Fibroblast of skin of abdomen (primary cell): ENCODE measurements around the gene RSPH10B2.
"Not testable (repeated sequence)": the region's sequence is repeated elsewhere in the genome, so short reads cannot be mapped to it uniquely, and the experiment has no call there.

ENCODE experiments used
- DNase-seq: peaks from one replicate; pipeline ENCODE4 v3.0.0-alpha.2; 2013

The RSPH10B2 gene

DNA sequence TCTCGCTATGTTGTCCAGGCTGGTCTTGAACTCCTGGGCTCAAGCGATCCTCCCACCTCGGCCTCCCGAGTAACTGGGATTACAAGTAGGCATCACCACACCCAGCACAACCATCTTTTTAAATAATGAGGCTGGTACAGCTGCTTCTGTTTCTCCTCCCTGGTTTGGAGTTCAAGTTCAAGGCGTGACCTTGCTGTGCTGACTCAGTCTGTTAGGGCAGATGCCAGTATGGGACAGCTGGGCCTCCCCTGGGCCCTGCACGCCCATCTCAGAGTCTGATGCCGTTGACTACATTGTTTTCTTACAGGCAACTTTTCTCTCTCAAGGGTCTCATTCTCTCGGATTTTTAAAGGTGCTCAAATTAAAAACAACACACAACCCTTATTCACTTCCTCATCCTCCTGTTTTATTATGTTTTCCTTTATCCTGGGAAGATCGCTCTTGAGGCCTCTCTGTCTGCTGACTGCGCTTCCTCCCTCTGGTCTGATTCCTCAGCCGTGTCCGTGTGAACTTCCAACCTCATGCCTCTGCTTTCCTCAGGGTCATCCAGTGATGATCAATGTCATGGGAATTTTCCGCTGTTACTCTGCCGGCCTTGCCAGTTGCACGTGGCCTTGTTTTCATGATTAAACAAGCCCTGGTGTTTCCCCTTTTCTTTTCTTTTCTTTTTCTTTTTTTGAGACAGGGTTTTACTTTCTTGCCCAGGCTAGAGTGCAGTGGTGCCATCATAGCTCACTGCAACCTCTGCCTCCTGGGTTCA lies 38.4 kb downstream of the RSPH10B2 start:
- DNase-seq: not testable (repeated sequence)

DNA sequence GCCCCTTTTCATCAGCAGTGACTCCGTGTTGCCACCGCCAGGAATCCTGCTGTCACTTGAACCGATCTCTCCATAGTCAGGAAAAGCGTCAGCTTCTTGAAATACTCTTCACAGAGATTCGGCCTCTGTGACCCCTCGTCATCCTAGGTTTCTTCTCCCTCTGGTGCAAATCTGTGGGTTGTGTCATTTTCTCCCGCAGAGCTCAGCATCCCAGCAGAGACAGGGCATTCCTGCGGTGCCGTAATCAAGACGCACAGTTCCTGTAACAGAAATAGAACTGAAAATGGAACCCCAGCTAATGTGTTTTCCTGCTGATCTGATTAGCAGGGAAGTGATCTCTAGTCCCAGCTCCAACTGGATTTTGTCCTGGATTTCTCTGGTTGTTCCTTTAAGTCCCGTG lies 40.4 kb downstream of the RSPH10B2 start:
- DNase-seq: not testable (repeated sequence)

DNA sequence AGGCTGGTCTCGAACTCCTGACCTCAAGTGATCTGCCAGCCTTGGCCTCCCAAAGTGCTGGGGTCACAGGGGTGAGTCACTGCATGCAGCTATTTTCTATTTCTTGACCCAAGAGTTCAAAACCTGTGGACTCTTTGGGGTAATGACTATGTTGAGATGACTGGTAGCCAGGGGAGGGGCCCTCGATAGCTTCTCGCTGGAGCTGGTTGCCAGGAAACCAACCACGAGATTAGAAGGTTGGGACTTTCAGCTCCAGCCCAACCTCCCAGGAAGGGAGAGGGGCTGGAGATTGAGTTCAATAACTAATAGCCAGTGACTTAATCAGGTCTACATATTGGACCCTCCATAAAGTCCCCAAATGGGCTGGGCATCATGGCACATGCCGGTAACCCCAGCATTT lies 43.3 kb downstream of the RSPH10B2 start:
- DNase-seq: not testable (repeated sequence)

DNA sequence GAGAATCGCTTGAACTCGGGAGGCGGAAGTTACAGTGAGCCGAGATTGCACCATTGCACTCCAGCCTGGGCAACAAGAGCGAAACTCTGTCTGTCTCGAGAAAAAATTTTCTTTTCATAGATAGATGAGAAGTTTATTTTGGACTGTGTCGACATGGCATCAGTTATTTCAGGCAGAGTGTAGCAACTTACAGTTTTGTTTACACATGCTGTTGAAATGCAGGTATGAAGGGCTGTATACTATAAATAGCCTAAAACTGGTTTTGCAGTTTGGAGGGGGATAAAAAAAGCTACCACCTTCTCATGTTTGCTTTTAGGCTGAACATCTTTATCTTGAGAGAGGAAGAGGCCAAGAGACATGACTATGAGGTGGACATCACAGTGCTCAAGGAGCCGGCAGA lies 44.1 kb downstream of the RSPH10B2 start:
- not testable (repeated sequence) for DNase-seq

DNA sequence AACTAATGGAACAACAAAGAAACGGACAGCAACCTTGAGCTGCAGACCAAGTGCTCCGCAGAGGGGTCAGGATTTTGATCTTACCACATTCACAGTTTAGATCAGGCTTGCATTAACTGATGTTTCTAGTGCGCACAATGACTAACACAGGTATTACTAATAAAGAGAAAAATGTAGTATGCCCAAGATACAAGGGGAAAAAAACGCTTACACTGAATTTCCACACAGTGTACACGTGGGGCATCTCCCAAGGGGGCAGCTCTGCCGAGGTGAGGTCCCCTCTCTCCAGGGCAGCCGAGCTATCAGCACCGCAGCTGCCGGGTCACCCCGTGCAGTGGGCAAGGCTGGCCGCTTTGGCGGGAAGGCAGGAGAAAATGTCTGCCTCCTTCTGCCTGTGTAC lies 46.0 kb downstream of the RSPH10B2 start:
- not testable (repeated sequence) for DNase-seq

DNA sequence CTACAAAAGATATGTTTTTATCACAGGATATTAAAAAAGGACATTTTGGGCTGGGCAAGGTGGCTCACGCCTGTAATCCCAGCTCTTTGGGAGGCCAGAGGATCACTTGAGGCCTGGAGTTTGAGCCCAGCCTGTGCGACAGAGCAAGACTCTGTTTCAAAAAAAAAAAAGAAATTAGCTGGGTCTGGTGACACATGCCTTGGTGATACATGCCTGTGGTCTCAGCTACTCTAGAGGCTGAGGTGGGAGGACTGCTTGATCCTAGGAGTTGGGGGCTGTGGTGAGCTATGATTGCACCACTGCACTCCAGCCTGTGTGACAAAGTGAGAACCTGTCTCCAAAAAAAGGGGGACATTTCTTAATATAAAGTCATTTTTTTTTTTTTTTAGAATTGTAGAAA lies 46.4 kb downstream of the RSPH10B2 start:
- DNase-seq: not testable (repeated sequence)

DNA sequence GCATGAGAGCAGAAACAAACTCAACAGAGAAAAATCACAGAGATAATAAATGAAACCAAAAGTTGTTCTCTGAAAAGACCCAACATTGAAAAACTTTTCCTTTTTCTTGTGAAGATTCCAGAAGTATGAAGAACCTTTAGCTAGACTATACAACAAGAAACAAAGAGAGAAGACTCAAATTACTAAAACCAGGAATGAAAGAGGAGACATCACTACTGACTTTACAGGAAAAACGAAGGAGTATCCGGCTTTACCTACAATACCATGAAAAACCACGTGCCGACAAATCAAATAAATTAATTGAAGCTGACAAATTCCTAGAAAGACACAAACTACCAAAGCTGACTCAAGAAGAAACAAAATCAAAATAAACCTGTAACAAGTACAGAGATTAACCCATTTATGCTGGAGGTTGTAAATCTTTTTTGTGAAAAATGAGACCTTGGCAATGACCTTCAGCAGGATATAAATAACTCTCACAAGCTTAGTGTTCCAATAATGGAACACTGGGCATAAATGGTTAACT lies 53.6 kb downstream of the RSPH10B2 start:
- DNase-seq: not testable (repeated sequence)

DNA sequence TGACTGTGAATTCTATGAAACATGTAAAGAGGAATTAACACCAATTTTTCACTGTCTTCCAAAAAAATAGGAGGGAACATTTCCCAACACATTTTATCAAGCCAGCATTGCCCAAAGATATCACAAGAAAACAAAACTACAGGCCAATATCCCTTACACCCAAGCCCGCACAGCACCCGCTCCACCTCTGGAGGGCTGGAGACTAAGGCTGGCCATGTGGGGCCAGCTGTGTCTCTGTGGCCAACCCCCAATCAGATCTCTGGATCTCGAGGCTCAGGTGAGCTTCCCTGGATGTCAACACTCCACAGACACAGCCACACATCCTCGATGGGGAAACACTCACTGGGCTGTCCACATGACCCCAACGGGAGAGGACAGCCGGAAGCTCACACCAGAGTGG lies 54.1 kb downstream of the RSPH10B2 start:
- DNase-seq: not testable (repeated sequence)

DNA sequence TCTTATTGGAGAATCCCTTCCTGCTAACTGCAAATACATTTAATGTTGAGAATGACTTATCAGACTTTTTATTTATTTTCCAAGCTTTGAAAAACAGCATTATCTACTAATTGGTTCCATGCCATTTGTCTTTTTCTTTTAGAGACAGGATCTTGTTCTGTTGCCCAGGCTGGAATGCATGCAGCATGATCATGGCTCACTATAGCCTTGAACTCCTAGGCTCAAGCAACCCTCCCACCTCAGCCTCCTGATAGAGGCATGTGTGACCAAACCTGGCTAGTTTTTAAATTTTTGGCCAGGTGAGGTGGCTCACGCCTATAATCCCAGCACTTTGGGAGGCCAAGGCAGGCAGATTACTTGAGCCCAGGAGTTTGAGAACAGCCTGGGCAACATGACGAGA lies 59.1 kb downstream of the RSPH10B2 start:
- not testable (repeated sequence) for DNase-seq

DNA sequence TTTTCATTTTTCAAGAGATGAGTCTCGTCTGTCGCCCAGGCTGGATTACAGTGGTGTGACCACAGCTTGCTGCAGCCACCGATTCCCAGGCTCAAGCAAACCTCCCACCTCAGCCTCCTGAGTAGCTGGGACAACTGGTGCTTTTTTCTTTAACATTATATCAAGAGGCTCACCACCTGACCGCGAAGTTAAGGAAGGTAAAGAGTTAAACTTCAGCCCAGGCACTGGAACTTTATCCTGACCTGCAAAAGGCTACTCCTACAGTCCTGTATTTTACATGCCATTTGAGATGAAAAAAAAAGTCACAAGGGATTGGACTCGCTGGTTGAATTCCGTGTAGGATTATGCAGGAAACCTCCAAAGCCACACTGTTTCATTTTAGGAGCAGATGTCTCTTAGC lies 61.6 kb downstream of the RSPH10B2 start:
- DNase-seq: not testable (repeated sequence)

DNA sequence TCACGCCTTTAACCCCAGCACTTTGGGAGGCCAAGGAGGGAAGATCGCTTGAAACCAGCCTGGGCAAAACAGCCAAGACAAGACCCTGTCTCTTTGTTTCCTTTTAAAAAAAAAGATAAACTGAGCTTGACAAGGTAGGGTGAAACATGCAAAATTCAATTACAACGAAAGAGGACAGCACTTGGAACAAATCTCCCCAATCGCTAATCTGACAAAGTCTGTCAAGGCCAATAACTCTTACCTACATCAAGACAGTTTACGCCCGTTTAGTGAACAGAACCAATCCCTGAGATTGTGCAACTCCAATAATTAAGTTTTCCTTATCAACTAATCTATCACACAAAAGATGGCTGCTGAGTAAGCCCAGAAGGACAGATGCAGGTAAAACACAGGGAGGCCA lies 67.7 kb downstream of the RSPH10B2 start:
- not testable (repeated sequence) for DNase-seq

DNA sequence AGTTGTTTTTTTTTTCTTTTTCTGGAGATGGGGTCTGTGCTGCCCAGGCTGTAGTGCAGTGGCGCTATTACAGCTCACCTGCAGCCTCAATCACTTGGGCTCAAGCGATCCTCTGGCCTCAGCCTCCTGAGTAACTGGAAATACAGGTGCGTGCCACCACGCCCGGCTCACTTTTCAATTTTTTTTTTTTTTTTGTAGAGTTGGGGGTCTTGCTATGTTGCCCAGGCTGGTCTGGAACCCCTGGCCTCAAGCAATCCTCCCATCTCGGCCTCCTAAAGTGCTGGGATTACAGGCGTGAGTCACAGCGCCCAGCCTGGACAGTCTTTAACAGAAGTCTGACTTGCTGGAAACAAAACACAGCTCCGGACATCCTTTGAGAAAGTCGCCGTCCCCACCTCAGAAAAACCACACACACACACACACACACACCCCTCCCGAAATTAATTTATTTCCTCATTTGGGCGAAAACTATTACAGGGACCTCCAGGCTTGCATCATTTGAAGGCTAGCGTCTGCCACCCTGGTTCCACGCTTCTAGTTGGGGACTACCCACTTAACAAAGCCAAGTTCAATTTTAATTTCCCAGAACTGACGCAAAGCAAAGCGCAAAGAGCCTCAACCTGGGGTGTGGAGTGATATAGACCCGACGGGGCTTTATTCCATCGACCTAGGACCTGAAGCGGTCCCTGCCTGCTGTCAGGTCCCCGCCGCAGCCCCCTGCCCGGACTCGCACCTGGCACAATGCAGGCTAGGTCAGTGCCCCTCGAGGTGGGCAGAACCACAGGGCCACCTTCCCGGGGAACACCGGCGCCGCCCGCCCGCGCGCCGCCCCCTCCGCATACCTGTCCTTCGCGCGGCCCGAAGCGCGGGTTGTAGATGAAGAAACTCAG lies 71.6 kb downstream of the RSPH10B2 start:
- DNase-seq: not testable (repeated sequence)

DNA sequence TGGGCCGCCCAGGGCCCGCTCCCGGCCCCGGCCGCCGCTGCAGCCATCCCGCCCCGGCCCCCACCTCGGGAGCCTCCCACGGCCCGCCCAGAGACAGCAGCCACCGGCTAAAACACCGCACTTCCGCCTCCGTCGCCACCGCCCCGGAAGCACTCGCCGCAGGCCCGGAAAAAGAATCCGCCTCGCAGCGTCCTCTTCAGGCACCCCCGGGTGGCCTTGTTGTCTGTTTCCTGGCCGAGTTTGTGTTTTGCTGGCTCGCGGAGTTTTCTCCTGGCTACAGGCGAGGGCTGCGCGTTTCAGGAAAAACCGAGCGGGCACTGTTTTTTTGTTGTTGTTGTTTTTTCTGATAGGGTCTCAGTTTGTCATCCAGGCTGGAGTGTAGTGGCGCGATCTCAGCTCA lies 72.2 kb downstream of the RSPH10B2 start, which contains the start of gene CCZ1B:
TSS of gene CCZ1B (minus strand) at position 125 of the 400 bp plus-strand sequence. CDS start at position 47, 78 bp downstream.
- peak; percentile 75 for DNase-seq

DNA sequence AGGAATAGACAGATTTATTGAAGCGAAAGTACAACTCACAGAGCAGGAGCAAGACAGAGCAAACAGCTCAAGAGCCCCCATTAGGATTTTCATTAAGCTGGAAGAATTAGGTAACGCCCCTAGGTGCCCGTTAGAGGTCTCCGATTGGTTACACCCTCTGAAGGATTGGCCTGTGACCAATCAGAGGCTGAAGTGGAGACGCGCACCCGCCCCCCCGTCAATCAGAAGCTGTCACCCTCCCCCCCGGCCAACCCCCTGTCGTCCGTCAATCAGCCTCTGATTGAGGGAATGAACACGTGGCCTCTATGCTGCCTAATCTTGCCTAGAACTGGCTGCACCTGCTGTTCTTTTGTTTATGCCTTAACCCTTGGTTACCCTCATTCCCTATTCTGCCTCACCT lies 73.3 kb downstream of the RSPH10B2 start:
- DNase-seq: not testable (repeated sequence)

DNA sequence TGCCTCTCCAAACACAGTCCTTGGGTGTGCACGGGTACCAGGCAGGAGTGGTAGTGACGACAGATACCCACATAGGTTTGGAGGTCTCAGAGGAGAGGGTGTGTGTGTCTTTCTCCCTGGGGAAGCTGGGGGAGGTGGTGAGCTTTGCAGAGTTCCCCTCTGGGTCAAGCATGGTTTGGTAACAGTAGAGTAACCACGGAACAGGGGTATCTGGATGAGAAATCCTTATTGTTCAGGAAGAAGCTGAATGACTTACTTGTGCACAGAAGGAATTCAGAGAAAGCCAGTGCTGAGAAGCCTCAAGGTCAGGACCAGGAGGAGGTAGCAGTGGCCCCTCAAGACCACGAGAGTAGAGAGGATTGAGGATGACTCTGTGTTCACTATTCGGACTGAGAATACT lies 75.7 kb downstream of the RSPH10B2 start:
- not testable (repeated sequence) for DNase-seq

DNA sequence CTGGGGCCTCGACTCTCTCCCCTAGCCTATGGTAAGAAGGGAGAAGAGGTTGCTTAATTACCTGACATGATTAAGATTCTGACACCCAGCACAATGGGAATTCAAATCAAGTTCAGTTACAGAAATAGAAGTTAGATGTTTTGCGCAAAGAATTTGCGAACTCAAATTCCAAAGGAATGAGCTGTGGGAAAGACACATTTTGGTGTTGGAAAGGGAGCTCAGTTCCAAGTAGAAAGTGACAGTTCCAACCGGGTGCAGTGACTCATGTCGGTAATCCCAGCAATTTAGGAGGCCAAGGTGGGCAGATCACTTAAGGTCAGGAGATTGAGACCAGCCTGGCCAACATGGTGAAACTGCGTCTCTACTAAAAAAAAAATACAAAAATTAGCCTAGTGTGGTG lies 76.1 kb downstream of the RSPH10B2 start:
- DNase-seq: not testable (repeated sequence)

DNA sequence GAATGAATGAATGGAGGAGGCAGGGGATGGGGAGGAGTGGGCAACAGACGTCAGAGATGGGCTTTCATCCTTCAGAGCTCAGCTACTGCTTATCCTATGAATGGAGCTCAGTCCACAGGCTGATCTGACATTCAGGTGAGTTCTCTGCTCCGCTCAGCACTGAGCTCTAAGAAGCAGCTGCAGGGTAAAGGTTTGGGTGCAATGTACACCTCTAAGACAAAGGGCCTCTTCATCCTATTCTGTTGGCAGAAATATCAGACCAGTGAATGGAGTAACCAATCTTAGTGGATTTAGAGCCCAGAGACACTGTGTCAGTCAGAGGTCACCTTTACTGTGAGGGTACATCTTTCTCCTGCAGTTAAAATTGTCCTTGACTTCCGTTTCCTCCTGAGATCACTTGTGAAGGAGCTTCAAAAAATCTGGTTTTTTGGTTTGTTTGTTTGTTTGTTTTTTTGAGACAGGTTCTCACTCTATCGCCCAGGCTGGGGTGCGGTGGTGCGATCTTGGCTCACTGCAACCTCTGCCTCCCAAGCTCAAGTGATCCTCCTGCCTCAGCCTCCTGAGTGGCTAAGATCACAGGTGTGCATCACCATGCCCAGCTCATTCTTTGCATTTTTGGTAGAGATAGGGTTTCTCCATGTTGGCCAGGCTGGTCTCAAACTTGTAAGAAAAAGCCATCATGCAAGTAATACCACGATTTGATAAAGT lies 77.3 kb downstream of the RSPH10B2 start:
- DNase-seq: no peak

DNA sequence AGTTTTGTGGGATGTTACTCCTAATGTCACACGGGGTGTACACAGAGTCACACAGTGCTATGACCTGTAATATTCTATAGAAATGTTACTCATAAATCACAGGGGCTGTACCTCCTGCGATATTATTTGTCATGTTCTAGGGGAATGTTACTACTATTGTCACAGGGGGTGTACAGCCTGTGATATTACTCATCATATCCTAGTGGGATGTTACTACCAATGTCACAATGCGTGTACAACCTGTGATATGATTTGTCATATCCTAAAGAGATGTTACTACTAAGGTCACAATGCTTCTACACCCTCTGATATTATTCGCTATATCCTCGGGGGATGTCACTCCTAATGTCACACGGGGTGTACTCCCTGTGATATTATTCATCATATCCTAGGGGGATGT lies 79.7 kb downstream of the RSPH10B2 start:
- no peak for DNase-seq

DNA sequence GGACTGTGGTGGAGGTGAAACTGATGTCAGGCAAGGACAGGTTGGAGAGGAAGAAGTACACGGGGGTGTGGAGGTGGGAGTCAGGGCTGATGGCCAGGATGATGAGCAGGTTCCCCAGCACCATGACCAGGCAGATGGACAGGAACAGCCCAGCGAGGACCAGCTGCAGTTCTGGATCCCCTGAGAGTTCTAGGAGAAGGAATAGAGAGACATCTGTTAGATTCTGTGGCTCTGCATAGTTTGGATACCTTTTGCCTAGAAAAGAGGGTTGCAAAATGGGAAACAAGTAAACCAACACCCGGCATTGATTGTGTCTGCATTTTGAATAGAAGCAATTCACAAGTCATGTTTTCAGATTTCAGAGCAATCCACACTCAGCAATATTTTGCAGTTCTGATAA lies 81.6 kb downstream of the RSPH10B2 start:
- not testable (repeated sequence) for DNase-seq

DNA sequence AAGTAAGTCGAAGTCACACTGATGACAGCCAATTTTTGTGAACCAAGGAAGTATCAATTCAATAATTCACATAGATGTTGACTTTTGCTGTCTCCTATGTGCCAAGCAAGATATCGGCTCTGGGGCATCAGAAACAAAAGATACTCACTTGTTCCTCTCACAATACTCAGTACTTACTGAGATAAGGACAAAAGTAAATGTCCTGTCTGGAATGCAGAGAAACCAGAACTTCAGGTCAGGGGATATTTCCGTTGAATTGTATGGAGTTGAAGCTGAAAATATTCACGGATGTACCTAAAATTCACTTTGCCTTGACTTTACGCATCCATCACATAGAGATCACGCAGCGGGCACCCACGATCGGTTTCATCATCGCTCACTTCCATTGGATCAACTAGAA lies 83.2 kb downstream of the RSPH10B2 start:
- DNase-seq: not testable (repeated sequence)

DNA sequence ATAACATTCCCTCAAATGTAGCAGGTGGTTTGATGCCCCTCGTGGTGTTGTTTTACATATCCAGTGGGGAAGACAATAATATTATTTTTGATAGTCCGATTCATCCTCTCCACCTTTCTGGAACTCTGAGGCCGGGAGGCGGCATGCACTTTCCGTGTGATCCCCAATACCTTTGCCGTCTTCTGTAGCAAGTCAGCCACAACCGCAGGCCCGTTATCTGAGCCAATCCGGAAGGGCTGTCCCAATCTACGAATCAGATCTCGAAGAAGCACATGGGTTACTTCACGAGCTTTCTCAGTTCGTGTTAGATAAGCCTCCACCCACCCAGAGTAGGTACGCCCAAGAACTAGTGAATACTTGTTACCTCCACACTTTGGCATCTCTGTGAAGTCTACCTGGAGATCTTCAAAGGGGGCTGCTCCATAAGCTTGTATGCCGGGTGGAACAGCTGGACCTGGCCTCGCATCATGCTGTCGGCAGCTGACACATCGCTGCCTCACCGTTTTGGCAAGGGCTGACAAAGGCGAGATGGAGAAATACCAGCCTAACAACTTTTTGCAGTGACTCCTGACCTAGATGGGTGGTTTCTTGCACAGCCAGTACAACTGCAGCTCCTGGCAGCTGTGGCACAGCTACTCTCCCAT lies 88.5 kb downstream of the RSPH10B2 start:
- DNase-seq: not testable (repeated sequence)

DNA sequence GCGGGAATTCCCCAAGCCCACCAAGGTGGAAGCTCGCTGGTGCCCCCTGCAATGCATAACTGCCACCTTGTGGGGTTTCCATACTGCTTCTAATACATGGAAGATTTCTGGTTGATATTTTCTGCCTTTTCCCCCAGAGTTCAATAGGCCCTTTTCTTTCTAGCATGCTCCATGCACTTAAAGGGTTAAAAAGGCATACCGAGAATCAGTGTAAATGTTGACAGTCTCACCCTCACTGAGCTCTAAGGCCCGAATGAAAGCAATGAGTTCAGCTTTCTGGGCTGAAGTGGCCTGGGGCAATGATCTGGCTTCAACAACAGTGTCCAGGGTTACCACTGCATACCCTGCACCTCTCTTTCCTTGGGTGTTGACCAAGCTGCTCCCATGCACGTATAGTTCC lies 89.2 kb downstream of the RSPH10B2 start:
- DNase-seq: not testable (repeated sequence)
